RWPE2 (cell line): ENCODE results near the gene GALNT7.

Source experiments
- ATAC-seq: fragments of 200-7000 bp; cut with Tn5 transposase; 3 replicates; pipeline ENCODE4 v1.9.1; 2021; ENCODE audit warnings: low read depth
- DNase-seq: peaks from one replicate; pipeline ENCODE4 v3.0.0-alpha.2; 2020; ENCODE audit warnings: low spot score
- H3K27ac ChIP-seq: fragments of 450-650 bp; 2 replicates; pipeline ENCODE4 v1.5.1; 2017; ENCODE audit warnings: mild to moderate bottlenecking; ENCODE audit not compliant: poor library complexity, severe bottlenecking
- H3K27me3 ChIP-seq: fragments of 250-450 bp; sonication (Bioruptor Pico); 2 replicates; pipeline ENCODE4 v1.5.1; 2021; ENCODE audit warnings: mild to moderate bottlenecking, moderate library complexity; ENCODE audit not compliant: insufficient read depth, poor library complexity, severe bottlenecking
- H3K36me3 ChIP-seq: fragments of 250-450 bp; sonication (Bioruptor Pico); 2 replicates; pipeline ENCODE4 v1.5.1; 2020; ENCODE audit warnings: low read depth, mild to moderate bottlenecking, moderate library complexity
- H3K4me1 ChIP-seq: fragments of 250-450 bp; sonication (Bioruptor Pico); 2 replicates; pipeline ENCODE4 v1.5.1; 2021; ENCODE audit warnings: mild to moderate bottlenecking, moderate library complexity; ENCODE audit not compliant: insufficient read depth, poor library complexity, severe bottlenecking
- H3K4me3 ChIP-seq: fragments of 250-450 bp; sonication (Bioruptor Pico); 2 replicates; pipeline ENCODE4 v1.5.1; 2021; ENCODE audit warnings: mild to moderate bottlenecking, moderate library complexity; ENCODE audit not compliant: severe bottlenecking
- H3K9me3 ChIP-seq: fragments of 250-450 bp; sonication (Bioruptor Pico); 2 replicates; pipeline ENCODE4 v1.5.1; 2021; ENCODE audit warnings: mild to moderate bottlenecking, moderate library complexity; ENCODE audit not compliant: severe bottlenecking
- CTCF ChIP-seq: fragments of 450-650 bp; IDR thresholded peaks from one replicate; pipeline ENCODE4 v1.5.1; 2017; ENCODE audit warnings: mild to moderate bottlenecking, moderate library complexity; ENCODE audit not compliant: poor library complexity, severe bottlenecking

GALNT7 gene

GRCh38 chr4:173265751-173266150 lies 97.1 kb downstream of the GALNT7 start:
- no peak for DNase-seq

DNA sequence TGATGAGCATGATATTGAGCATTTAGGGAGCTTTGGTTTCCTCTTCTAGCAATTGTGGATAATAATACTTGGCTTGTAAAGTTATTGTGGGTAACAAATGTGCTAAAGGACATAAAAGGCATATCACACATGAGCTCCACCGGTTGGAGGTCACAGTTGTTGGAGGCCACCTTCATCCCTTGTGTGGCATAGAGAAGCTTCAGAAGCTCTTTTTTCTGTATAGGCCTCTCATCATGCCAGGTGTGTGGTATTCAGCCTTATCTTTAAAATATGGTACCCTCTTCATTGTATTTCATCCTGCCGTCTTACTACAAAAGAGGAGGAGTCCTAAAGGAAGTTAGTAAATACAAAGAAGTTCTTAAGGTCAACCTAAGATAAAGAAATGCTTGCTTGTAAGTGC lies 99.1 kb downstream of the GALNT7 start:
- H3K27me3 ChIP-seq: no peaks in the 10 kb centered on the region
- no peak for TF ChIP-seq CTCF

More at GRCh38 chr4:173265751-173266150, 97.1 kb downstream of the GALNT7 start:
- no peaks in the 10 kb centered on the region for H3K36me3 ChIP-seq
- no peak for TF ChIP-seq CTCF
- H3K27me3 ChIP-seq: no peaks in the 10 kb centered on the region
- H3K9me3 ChIP-seq: no peaks in the 10 kb centered on the region
- no peak overlapping the region for H3K4me3 ChIP-seq
- H3K27ac ChIP-seq: no peak overlapping the region
- no peaks in the 10 kb centered on the region for H3K4me1 ChIP-seq
- ATAC-seq: no peak

DNA sequence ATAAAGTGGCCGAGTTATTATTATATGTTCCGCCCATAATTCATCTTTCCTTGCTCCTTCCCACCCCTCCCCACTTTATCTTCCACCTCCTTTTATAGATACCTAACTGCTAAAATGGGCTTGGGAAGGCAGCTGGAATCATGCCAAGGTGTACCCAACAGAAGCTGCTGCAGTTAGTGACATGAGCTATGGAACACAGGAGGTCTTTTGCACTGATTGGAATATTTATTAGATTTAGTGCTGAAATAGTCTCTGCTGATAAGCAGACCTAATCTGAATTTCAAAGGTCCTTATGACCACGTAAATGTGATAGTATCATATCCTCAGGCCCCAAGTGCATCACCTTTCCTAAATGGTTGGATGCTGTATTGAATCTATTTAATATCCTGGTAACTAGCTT lies 100.7 kb downstream of the GALNT7 start:
- no peak overlapping the region for H3K27ac ChIP-seq
- DNase-seq (no peak), ATAC-seq (no peak)
- H3K4me3 ChIP-seq: no peak overlapping the region
- H3K9me3 ChIP-seq: no peaks in the 10 kb centered on the region
- H3K27me3 ChIP-seq: no peaks in the 10 kb centered on the region
- TF ChIP-seq CTCF: no peak
- no peaks in the 10 kb centered on the region for H3K36me3 ChIP-seq
- H3K4me1 ChIP-seq: peaks cover 7% of the 10 kb centered on the region

More for the DNA sequence above, 99.1 kb downstream of the GALNT7 start:
- DNase-seq (no peak), ATAC-seq (no peak)
- Histone ChIP-seq H3K36me3 (no peaks in the 10 kb centered on the region), H3K4me3 (no peak overlapping the region), H3K4me1 (peaks cover 4% of the 10 kb centered on the region), H3K9me3 (no peaks in the 10 kb centered on the region), H3K27ac (no peak overlapping the region)

DNA sequence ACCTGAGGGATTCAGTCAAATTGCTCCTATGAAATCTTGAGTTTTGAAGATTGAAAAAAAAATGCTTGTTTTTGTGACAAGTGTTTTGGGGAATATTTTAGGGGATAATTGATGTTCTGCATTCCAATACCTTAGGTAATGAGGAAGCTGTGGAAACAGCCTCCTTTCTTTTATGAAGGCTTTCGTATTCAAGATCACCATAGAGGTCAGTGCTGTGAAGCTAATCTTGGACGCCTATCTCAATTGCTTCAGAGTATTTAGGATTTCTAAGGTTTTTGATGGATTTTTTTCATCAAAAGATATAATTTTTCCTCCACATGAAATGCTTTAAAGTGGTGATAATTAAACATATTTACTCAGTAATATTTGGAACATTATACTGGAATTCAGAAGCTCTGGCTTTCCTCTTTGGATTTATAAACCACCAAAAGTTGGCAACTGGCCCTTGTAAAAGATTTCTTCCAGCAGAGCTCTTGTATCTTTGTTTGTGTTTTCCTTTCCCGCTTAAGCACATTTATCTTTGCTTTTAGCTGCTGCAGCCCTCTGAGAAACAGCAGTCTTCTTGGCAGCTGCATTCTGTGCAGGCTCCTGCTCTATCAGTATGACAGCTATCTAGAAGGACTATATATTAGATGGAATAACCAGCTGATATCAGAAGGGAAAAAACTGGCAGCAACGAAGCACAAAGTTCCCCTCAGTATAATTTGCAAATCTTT lies 101.9 kb downstream of the GALNT7 start:
- H3K36me3 ChIP-seq: no peaks in the 10 kb centered on the region
- ATAC-seq: no peak
- peaks cover 7% of the 10 kb centered on the region for H3K4me1 ChIP-seq

More for the DNA sequence above, 101.9 kb downstream of the GALNT7 start:
- Histone ChIP-seq H3K9me3 (no peaks in the 10 kb centered on the region), H3K4me3 (no peak overlapping the region), H3K27me3 (no peaks in the 10 kb centered on the region), H3K27ac (no peak overlapping the region)
- TF ChIP-seq CTCF: no peak
- no peak for DNase-seq
